ENCODE results near the gene GRID1.

GRID1 gene

DNA sequence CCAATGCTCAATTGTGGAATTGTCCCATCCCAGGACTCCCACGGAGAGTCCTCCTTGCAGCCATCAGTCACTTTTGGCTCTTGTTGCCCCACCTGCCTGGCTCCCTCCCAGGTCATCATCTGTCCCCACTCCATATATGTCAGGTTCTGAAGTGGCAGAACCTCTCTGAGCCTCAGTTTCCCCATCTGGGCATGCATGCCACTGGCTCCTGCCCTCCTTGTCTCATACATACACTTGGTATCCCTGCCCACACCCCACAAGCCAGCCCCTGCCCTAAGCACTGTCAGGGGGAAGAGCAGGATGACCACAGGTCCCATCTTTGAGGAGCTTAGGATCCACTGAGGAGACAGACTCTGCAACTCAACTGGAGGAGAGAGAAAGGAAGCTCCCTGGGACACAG, 156.9 kb downstream of the GRID1 start:
- no peak for DNase-seq (ENCODE audit: low read depth)

DNA sequence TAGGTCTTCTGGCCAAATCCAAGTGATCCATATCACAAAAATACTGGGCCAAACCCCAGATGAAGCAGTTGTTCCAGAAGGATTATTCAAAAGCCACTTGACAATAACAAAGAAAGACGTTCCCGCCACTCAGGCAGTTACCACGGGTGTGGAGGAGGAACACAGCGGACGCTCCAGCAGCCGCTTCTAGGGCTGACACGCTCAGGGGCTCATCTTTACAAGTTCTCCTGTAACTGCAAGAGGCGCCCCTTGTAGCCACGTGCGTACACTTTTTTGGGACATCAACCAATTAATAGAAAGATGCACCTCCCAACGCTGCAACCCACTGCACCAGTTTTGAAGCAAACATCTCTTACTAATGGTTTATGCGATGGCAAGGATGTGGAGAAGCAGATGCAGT, 159.4 kb downstream of the GRID1 start:
- DNase-seq (ENCODE audit: low read depth) = no peak

DNA sequence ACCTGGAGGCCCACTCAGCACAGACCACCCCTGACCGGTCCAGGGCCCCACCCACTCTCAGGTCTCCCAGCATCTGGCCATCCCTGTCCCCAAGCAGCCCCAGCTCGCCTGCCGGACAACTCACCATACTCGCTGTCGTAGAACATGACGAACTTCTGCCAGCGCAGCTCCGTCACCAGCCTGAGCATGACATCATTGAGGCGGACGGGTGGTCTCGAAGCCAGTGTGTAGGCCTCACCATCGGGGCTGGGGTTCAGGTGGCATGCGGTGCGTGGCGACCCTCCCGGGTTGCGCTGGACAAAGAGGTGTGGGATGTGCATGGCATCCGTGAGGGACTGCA, 160.4 kb downstream of the GRID1 start:
- no peak for DNase-seq (ENCODE audit: low read depth)

DNA sequence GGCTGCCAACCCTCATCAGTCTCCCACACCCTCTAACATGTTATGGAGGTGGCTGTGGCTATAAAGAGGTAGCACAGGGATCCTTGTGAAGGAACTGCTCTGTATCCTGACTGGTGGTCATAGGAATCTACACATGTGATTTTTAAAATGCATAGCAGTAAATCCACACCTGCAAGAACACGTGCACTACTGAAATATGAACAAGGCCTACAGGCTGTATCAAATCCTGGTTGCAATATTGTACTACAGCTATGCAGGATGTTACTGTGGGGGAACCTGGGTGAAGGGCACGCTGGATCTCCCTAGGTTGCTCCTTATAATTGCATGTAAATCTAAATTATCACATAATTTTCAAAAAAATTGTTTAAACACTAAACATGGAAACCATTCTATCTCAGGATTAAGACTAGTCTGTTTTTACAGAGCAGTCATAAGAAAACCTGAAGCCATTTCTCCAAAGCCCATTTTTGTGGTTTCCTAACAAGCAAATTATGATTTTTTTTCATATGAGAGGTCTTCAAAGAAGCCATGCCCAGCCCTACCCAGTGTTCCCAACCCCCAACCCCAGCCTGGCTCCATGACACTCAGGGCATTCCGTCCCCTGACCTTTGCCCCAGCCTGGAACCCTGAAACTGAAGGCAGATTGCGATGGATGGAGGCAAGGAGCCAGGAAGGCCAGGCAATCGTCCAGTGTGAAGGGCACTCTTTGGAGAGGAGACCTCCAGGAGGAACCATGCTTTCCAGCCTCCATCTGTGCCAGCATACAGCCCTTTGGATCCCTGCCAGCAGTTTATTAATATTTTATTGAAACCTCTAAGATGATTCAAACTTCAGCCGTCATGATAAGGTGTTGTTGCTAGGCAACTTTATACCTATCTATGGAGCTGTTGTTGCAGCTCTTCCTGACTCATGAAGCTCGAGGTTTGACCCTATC, 161.0 kb downstream of the GRID1 start:
- no peak for DNase-seq (ENCODE audit: low read depth)

DNA sequence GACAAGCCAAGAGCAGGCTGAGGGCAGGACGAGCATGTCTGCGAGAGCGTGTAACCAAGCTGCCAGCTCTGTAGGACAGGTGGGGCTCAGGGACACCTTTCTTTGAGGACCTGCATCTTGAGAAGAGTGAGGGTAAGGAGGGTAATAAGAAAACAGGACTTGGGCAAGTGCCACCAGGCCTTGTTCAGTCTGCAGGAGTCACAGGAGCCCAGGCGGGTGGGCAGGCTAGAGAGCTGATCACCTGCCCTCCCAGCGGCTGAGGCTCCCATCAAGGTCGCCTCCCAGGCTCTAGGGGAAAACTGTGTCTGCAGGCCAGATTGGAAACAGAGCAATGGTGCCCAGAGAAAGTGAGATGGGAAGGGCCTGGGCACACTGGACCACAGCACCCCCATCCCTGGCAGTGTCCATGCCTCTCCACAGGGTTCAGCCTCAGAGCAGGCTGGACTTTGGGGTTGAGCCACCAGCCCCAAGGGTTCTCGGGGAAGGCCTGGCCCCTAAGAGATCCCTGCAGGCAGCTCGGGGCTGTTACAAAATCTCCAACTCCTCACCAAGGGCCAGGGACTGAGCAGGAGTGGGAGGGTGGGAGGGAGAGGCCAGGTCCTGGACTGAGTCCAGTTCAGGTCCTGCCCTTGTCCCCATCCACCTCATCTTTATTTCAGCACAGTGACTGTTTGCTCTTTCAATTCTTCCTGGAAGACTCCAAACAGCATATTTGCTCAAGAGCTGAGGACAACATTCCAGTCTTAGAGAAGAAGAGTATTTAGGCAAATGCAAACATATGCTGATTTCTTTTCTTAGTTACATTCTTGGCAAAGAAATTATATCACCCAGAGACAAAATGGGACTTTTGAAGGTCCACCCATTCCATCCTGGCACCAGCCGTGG, 161.9 kb downstream of the GRID1 start:
- no peak for DNase-seq (ENCODE audit: low read depth)

DNA sequence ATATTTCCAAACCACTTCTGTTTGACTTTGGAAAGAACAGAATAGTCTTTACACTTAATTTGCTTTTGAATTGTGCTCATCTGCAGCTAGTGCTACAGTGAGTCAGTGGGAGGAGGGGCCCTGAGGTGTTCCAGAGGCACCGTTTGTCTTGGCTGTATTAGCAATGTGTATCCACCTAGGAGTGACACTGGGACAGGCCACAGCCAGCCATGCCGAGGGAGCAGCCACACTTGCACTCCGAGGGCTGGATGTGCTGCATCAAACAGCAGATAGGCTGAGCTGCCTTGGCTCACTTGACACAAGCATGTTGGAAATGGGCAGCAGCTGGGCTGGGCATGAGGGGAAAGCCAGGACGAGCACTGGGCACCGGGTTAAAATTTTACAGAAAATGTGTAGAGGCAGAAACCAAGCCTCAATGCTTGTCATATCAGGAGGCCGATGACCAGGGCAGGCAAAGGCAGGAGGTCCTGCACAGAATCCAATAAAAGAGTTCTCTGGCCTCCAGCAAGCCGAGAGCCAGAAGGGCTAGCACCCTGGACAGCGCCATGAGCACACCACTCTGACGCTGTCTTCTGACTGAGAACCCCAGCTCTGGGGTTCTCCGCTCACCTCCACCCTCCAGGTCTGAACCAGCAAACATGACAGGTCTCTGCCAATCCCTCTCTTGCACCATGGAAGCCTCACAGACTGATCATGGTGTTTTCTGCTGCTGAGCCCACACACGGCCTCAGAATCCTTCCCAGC, 163.3 kb downstream of the GRID1 start:
- no peak for DNase-seq (ENCODE audit: low read depth)

DNA sequence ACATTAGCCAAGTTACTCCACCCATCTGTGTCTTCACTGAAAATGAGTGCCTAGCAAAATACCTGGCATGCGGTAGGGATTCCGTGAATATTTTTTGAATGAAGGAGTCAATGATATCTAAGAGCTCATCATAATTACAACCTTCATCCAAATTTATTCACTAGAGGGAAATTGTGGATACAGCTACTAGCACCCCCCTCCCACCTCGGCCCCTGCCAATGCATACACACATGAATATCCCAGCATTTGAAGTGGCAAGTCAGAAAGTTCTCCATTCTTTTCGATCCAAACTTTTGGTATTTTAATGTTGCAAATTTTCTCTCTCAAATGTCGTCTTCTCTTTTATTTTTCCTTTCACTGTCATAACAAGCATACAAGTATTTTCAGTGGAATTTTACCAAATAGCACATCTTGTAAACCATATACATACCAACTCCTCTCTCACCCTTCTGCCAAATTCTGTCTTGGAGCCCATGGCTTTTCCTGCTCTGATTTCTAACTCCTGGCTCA, 164.3 kb downstream of the GRID1 start:
- no peak for DNase-seq (ENCODE audit: low read depth)

DNA sequence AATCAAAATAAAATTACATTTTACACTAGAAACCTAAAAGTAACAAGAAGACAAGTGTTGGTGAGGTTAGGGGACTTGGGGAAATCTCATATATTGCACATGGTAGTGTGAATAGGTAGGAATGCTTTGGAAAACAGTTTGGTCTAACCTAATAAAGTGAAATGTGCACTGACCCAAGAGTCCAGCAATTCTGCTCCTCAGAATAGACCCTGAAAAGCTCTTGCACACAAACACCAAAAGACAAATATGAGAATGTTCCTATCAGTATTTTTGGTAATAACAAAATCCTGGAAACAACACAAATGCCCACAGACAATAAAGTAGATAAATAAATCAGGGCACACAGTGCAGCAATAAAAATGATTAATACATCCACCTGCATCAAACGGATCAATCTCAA, 165.7 kb downstream of the GRID1 start:
- DNase-seq (ENCODE audit: low read depth) = no peak

DNA sequence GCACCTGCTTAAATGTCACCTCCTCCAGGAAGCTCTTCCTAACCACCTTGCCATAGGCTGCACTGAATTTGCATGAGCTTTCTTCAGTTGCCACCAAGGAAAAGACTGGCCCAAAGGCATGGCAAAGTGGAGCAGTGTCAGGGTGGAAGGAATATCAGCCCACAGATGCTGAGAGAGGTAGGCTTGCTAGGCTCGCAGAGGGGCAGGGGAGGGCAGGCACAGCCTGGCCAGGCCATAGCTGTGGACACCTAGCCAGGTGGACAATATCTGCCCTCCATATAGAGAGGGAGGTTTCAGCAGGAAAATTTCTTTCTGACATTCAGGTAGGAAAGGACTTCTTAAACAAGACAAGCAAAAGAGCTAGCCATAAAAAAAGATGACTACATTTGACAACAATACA, 166.3 kb downstream of the GRID1 start:
- no peak for DNase-seq (ENCODE audit: low read depth)

DNA sequence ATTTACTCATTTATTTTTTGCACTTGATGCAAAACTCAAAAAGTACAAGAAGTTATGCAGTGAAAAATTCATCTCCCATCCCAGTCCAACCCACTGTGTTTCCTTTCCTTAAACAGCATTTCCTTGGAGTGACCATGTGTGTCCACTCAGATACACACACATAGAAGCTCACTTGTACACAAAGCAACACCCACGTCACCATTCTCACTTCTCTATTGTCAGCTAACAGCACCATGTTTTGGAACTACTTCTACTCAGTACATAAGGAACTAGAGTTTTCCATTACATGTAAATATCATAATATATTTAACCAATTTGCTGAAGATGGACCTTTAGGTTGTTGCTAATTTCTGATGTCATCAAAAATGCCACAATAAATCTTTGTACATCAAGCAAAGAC, 167.6 kb downstream of the GRID1 start:
- DNase-seq (ENCODE audit: low read depth) = no peak

DNA sequence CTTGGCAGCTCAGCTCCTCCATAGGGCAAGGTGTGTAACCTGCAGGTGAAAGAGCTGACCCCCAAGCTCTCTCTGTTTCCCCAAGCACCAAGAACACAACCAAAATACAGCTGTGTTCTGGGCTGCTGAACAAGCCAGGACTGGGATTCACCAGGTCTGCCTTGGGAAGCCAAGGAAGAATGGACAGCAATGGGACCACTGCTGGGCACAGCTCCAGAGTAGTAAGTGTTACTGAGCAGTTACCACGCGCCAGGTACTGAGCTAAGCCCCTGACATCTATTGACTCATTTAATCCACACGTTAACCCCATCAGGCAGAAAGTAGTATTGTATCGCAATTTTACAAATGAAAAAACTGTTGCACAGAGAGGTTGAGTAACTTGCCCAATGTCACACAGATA, 168.3 kb downstream of the GRID1 start:
- DNase-seq (ENCODE audit: low read depth) = no peak

DNA sequence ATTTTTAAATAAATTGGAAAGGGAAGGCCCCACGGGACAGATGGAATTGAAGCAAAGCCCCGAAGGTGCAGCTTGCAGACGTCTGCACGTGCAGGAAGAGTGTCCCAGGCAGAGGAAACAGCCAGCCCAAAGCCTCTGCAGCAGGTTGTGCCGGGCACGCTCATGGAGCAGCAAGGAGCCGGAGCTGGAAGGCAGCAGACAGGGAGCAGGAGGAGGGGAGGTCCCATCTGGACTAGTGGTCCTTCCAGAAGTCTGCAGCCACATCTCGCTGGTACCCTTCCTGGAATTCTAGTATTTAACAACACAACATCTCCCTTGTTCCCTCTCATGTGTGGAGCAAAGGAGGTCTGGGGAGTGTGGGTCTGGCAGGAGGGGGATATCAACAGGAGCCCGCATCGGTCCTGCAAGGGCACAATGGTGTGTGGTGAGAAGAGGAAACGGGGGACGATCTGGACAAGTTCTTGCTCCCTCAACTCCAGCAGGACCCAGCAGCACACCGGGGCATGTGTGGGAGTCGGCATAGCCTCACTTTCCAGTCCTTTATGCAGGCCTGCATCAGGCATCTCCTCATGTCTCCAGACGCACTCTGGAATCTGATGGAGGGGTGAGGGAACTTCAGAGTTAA, 169.3 kb downstream of the GRID1 start:
- DNase-seq (ENCODE audit: low read depth) = no peak

DNA sequence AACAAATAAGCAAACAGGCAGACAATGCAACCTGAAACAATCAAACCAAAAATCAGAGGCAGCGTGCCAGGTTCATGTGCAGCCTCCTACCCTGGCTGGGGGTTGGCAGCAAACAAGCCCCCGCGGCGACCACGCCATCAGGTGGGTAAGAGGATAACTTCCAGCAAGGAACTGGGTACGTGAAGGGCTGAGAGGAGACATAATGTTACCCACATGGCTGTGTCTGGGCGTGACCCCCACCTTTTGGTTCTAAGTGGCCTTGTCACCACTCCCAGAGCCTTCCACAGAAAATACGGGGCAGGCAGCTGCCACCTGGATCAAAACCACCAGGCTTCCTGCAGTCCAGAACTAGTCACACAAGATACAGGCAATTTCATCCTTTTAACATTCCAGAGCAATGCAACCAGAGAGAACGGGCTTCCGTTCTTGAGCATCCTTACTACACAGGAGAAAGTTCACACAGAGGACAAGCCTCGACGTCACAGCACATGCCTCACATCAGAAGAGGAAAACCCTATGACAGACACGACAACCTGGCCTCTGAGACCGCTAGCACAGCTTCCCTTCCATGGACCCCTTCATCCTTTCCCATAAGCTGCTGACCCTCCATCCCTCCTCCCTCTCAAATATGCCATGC, 171.0 kb downstream of the GRID1 start:
- no peak for DNase-seq (ENCODE audit: low read depth)

DNA sequence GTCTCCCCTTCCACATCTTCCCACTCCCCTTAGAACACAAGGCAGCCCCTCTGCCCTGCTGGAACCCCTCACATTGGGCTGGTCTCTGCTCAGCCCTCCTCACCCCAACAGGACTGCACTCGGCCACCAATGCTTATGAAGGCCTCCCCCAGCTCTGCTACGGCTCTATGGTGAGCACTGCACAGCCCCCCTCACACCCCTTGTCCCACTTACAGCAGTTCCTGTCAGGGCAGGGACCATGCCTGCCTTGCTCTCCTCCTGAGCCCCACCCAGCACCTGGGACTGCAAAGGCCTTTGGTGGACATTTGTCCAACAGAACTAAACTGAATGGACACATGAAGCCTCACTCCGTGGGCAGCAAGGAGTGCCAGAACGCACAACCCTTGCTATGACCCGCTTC, 171.9 kb downstream of the GRID1 start:
- no peak for DNase-seq (ENCODE audit: low read depth)

DNA sequence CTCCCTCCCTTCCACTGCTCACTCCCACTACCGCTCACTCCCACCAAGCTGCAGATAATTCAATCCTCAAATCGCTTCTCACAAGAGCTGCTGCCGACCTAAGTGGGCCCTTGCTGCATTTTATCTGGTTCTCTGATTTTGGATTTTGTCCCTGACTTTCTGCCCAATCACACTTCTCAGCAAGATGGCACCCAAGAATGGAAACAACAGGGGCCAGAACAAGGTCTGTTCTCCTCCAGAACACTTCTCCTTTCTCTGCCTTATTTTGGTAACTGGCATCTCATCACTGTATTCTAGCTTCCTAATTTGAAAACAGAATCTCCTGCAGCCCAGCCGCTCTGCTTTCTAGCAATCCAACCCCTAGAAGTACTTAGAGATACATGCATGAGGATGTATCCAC, 172.8 kb downstream of the GRID1 start:
- DNase-seq (ENCODE audit: low read depth) = no peak

DNA sequence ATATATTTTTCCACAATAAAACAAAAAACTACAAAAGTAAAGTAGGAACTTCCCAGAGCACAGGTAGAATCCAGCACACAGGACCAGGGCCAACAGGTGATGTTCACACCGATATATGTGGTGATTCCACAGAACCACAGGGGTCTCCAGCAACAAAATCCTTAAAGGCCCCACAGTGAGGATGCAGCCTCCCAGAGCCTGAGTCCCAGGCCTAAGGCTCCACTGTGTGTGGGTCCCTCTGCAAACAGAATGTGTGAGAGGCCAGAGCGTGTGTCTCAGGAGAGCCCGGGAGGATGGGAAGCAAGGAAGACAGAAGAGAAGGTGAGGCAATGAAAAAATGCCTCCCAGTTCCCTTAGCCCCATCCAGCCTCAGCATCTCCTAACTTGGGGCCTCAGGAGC, 173.9 kb downstream of the GRID1 start:
- DNase-seq (ENCODE audit: low read depth) = no peak

DNA sequence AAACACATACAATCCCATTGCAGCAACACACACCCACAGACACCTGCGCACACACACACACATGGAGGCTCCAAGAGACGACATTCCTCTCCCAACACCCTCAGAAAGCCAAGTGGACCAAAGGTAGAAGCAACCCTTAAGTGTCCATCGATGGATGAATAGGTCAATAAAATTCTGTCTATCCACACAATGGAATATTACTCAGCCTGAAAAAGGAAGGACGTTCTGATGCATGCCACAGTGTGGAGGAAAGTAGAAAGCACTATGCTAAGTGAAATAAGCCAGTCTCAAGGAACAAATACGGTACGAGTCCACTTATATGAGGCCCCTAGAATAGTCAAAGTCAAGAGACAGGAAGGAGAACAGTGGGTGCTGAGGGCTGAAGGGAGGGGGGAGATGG, 174.4 kb downstream of the GRID1 start:
- no peak for DNase-seq (ENCODE audit: low read depth)

DNA sequence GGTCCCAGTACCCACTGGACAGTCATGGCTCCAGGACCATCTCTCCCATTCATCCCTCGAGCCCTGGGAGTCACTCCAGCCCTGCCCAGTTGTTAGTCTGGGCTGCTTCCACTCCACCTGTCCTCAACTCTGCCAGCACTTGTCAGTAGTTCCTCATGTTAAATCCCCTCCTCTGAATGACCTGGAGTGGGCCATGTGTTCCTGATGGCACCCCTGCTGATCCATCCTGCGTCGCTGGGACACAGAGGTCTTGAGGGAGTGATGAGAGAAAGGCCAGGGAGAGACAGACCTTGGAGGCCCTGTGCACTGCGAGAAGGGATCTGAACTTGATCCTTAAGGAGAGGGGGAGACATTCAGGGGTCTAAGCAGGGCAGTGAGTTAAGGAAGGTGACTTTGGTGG, 174.9 kb downstream of the GRID1 start:
- DNase-seq (ENCODE audit: low read depth) = no peak

DNA sequence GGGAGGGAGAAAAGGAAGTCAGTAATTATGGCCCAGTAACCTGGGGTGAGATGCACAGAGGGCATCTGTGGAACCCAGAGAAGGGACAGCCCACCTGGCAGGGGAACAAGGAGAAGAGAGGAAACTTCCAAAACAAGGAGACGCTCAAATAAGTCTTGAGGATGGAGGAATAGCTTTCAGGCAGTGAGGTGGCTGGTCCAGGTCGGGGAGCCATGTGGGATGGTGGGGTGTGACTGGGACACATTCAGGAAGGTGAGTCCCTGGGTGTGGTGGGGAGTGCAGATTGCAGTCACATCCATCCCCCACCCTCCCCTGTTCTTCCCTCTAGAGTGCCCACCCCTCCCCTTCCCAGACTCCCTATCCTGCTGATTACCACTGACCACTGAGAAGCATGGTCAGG, 175.4 kb downstream of the GRID1 start:
- no peak for DNase-seq (ENCODE audit: low read depth)

DNA sequence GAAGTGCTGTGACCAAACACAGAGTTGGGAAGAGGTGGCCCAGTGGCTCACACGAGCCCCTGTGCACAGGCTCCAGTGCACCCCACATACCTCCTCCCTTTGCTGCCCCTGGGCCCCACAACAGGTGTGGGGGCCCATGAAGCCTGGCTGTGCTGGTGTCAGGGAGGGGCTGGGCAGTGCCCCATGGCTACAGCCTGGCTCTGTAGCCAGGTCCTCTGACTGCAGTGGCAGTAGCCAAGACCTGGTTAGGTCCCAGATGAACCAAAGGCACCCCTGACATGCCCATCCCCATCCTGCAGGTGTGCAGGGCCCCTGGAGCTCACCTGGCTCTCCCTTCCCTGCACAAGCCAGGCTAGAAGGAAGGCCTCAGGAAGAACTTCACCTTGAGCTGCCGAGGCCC, 176.3 kb downstream of the GRID1 start:
- no peak for DNase-seq (ENCODE audit: low read depth)

DNA sequence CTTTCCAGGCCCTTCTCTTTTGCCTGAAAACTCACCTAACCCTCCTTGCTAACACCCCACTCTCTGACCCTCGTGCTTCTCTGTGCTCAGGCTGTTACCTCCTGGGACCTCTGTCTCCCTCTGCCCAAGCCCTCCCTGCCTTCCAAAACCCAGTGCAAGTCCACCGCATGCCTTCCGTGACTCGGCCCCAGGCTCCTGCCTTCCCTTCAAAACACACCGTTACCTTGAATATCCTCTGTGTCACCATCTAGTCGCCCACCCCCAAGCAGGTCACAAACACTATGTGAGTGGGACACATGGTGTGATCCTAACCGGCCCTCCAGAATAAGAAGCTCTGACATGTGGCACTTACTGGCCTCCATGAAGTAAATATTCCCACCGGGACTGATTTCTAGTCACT, 176.7 kb downstream of the GRID1 start:
- no peak for DNase-seq (ENCODE audit: low read depth)

Measured in stimulated activated CD8-positive, alpha-beta memory T cell treated with anti-CD3 and anti-CD28 coated beads, Interleukin-12 subunit alpha, Interleukin-12 subunit beta, amount 100 ng/mL, for 1 hour (primary cell).